ENCODE measurements around the gene IGSF9B.
A peak's percentile ranks its signal among the peaks of the same experiment; 100 is the strongest.

Gene IGSF9B

GRCh38 chr11:133953999-133954398, 2.8 kb downstream of the IGSF9B start:
- Histone ChIP-seq H3K9me3 (ENCODE audit: control insufficient read depth in 2 of 2, low read length in 2 of 2) (no peaks in the 10 kb centered on the region), H3K27ac (ENCODE audit: low read length) (peak overlapping the region; percentile 98), H3K36me3 (ENCODE audit: control insufficient read depth in 2 of 2, insufficient read depth in 2 of 2, low read length in 2 of 2) (peaks cover 0 to 3% of the 10 kb centered on the region in 2 donors), H3K27me3 (ENCODE audit: control insufficient read depth in 1 of 2, insufficient read depth in 2 of 2, low read length in 2 of 2) (peaks cover 0 to 2% of the 10 kb centered on the region in 2 donors), H3K4me3 (ENCODE audit: low read length in 2 of 2) (peak overlapping the region; percentile 26 to 71), H3K9ac (ENCODE audit: low read length in 2 of 2) (peak overlapping the region; percentile 96 to 98), H3K4me1 (ENCODE audit: control insufficient read depth, insufficient read depth, low read length) (peaks cover 87% of the 10 kb centered on the region)

DNA sequence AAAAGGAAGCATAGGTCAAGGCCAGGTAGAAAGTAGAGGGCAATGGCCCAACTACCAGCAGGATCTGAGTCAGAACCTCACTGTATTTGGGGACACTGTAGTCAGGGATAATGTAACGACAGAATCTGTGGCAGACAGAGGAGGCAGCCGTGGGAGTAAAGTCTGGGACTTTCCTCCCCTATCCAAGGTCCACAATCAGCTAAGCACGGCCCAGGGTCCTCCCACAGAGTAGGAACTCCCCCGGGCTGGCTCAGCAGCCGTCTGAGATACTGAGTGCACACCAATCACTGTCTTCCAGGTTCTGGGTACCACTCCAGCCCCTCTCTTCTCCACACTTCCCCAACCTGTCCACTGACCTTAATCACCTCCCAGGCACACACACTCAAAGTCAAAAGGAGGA, 3.2 kb downstream of the IGSF9B start:
- H3K4me3 ChIP-seq (ENCODE audit: low read length in 2 of 2) = peak overlapping the region in 1 of 2 donors; percentile 71
- no peaks in the 10 kb centered on the region for H3K9me3 ChIP-seq (ENCODE audit: control insufficient read depth in 2 of 2, low read length in 2 of 2)
- H3K9ac ChIP-seq (ENCODE audit: low read length in 2 of 2) = peak overlapping the region; percentile 42 to 96
- peaks cover 0 to 3% of the 10 kb centered on the region in 2 donors for H3K36me3 ChIP-seq (ENCODE audit: control insufficient read depth in 2 of 2, insufficient read depth in 2 of 2, low read length in 2 of 2)
- peak overlapping the region; percentile 98 for H3K27ac ChIP-seq (ENCODE audit: low read length)
- peaks cover 0 to 2% of the 10 kb centered on the region in 2 donors for H3K27me3 ChIP-seq (ENCODE audit: control insufficient read depth in 1 of 2, insufficient read depth in 2 of 2, low read length in 2 of 2)
- H3K4me1 ChIP-seq (ENCODE audit: control insufficient read depth, insufficient read depth, low read length) = peaks cover 87% of the 10 kb centered on the region

- Histone ChIP-seq H3K9me3 (ENCODE audit: control insufficient read depth in 2 of 2, low read length in 2 of 2) (no peaks in the 10 kb centered on the region), H3K27me3 (ENCODE audit: control insufficient read depth in 1 of 2, insufficient read depth in 2 of 2, low read length in 2 of 2) (peaks cover 0 to 2% of the 10 kb centered on the region in 2 donors), H3K4me1 (ENCODE audit: control insufficient read depth, insufficient read depth, low read length) (peaks cover 87% of the 10 kb centered on the region), H3K27ac (ENCODE audit: low read length) (peak overlapping the region; percentile 98), H3K9ac (ENCODE audit: low read length in 2 of 2) (peak overlapping the region; percentile 58 to 96), H3K4me3 (ENCODE audit: low read length in 2 of 2) (peak overlapping the region; percentile 50 to 71), H3K36me3 (ENCODE audit: control insufficient read depth in 2 of 2, insufficient read depth in 2 of 2, low read length in 2 of 2) (peaks cover 0 to 3% of the 10 kb centered on the region in 2 donors)
Observed at GRCh38 chr11:133952199-133953190, 4.3 kb downstream of the IGSF9B start.

DNA sequence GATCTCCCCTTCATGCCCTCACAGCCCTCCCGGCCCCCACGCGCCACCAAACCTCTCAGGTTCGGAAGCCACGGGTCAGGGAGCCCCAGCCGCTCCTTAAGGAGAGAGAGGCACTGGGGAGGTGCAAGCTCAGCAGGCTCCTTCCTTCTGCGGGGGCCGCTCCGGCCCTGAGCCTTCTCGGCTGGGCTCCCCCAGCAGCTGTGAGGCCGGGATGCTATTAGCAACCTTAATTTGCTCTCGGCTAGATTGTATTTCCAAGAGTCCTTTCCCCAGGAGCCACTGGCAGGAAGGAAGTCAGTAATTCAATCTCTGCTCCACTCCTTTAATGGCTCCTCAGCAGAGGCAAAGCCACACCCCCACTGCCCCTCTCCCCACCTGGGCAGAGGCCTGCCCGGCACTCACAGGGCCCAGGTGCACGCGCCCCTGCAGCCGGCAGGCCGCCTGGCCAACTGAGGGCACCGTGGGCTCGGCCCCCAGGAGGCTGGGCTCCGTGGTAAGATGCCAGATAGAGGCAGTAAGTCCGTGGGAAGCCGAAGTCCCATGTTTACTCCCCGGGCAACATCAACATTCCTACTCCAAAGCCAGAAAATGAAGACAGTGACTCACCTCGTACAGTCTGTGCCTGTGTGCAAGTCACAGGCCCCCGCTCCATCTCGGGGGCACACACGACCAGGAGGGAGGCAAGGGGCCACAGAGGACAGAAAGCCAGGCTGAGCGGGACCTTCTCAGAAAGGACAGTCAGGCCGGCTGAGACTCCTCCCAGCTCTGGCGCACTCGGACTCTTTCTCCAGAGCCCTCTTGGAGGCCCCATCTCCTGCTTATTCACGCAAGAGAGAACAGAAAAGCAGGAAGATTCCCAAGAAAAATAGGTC, 5.2 kb downstream of the IGSF9B start:
- peaks cover 91% of the 10 kb centered on the region for H3K4me1 ChIP-seq (ENCODE audit: control insufficient read depth, insufficient read depth, low read length)
- H3K36me3 ChIP-seq (ENCODE audit: control insufficient read depth in 2 of 2, insufficient read depth in 2 of 2, low read length in 2 of 2) = peaks cover 0 to 3% of the 10 kb centered on the region in 2 donors
- H3K9me3 ChIP-seq (ENCODE audit: control insufficient read depth in 2 of 2, low read length in 2 of 2) = no peaks in the 10 kb centered on the region
- H3K27me3 ChIP-seq (ENCODE audit: control insufficient read depth in 1 of 2, insufficient read depth in 2 of 2, low read length in 2 of 2) = peaks cover 0 to 2% of the 10 kb centered on the region in 2 donors
- peak overlapping the region; percentile 58 to 62 for H3K9ac ChIP-seq (ENCODE audit: low read length in 2 of 2)
- peak overlapping the region; percentile 50 to 71 for H3K4me3 ChIP-seq (ENCODE audit: low read length in 2 of 2)
- H3K27ac ChIP-seq (ENCODE audit: low read length) = peak overlapping the region; percentile 98

- H3K27me3 ChIP-seq (ENCODE audit: control insufficient read depth in 1 of 2, insufficient read depth in 2 of 2, low read length in 2 of 2) = peaks cover 0 to 2% of the 10 kb centered on the region in 2 donors
- H3K4me3 ChIP-seq (ENCODE audit: low read length in 2 of 2) = peak overlapping the region; percentile 50 to 71
- no peaks in the 10 kb centered on the region for H3K9me3 ChIP-seq (ENCODE audit: control insufficient read depth in 2 of 2, low read length in 2 of 2)
- peaks cover 0 to 3% of the 10 kb centered on the region in 2 donors for H3K36me3 ChIP-seq (ENCODE audit: control insufficient read depth in 2 of 2, insufficient read depth in 2 of 2, low read length in 2 of 2)
- H3K27ac ChIP-seq (ENCODE audit: low read length) = peak overlapping the region; percentile 98
- H3K9ac ChIP-seq (ENCODE audit: low read length in 2 of 2) = peak overlapping the region; percentile 55 to 62
- H3K4me1 ChIP-seq (ENCODE audit: control insufficient read depth, insufficient read depth, low read length) = peaks cover 97% of the 10 kb centered on the region
Observed at GRCh38 chr11:133950874-133951326, 5.9 kb downstream of the IGSF9B start.

GRCh38 chr11:133950421-133950820, 6.3 kb downstream of the IGSF9B start:
- H3K27ac ChIP-seq (ENCODE audit: low read length) = peak overlapping the region; percentile 98
- H3K36me3 ChIP-seq (ENCODE audit: control insufficient read depth in 2 of 2, insufficient read depth in 2 of 2, low read length in 2 of 2) = peaks cover 0 to 7% of the 10 kb centered on the region in 2 donors
- H3K9ac ChIP-seq (ENCODE audit: low read length in 2 of 2) = peak overlapping the region; percentile 42 to 62
- no peaks in the 10 kb centered on the region for H3K9me3 ChIP-seq (ENCODE audit: control insufficient read depth in 2 of 2, low read length in 2 of 2)
- peaks cover 100% of the 10 kb centered on the region for H3K4me1 ChIP-seq (ENCODE audit: control insufficient read depth, insufficient read depth, low read length)
- peaks cover 0 to 2% of the 10 kb centered on the region in 2 donors for H3K27me3 ChIP-seq (ENCODE audit: control insufficient read depth in 1 of 2, insufficient read depth in 2 of 2, low read length in 2 of 2)
- H3K4me3 ChIP-seq (ENCODE audit: low read length in 2 of 2) = peak overlapping the region in 1 of 2 donors; percentile 71

DNA sequence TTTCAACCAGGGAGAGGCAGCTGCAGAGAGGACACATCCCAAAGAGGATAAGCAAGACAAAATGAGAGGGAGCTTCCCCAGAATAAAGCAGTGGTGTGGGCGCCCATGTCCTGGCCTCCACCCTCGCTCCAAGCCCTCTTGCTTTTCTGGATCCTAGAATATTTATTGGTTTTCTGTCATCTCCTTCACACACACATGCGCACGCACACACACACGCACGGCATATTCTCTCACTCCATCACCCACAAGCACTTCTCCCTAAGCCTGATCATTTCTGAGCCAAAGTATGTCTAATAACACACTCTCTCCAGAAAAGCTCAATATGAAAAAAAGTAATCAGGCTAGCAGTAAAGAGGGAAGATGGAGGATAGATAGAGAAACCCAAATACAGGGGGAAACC, 7.6 kb downstream of the IGSF9B start:
- Histone ChIP-seq H3K4me1 (ENCODE audit: control insufficient read depth, insufficient read depth, low read length) (peaks cover 96% of the 10 kb centered on the region), H3K4me3 (ENCODE audit: low read length in 2 of 2) (no peak overlapping the region), H3K36me3 (ENCODE audit: control insufficient read depth in 2 of 2, insufficient read depth in 2 of 2, low read length in 2 of 2) (peaks cover 6 to 15% of the 10 kb centered on the region in 2 donors), H3K27ac (ENCODE audit: low read length) (peak overlapping the region; percentile 37), H3K9ac (ENCODE audit: low read length in 2 of 2) (no peak overlapping the region), H3K27me3 (ENCODE audit: control insufficient read depth in 1 of 2, insufficient read depth in 2 of 2, low read length in 2 of 2) (no peaks in the 10 kb centered on the region), H3K9me3 (ENCODE audit: control insufficient read depth in 2 of 2, low read length in 2 of 2) (no peaks in the 10 kb centered on the region)

DNA sequence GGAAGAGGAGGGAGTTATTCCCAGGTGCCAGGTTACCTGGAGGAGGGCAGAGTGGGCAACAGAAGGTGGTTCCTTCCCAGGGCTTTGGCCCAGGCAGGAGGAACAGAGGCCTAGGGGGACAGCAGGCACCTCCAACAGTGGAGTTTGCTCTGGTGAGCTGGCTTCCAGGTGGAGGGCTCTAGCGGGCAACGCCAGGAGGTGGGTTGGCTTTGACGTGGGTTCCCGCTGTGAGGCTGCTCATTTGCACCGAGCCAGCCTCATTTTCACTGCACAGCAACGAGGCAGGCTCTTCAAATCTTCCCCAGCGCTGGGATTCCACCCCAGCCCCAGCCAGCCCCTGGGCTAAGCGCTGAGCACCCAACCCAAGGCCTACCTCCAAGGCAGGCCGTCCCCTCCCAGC, 8.1 kb downstream of the IGSF9B start:
- Histone ChIP-seq H3K4me1 (ENCODE audit: control insufficient read depth, insufficient read depth, low read length) (peaks cover 92% of the 10 kb centered on the region), H3K9me3 (ENCODE audit: control insufficient read depth in 2 of 2, low read length in 2 of 2) (no peaks in the 10 kb centered on the region), H3K36me3 (ENCODE audit: control insufficient read depth in 2 of 2, insufficient read depth in 2 of 2, low read length in 2 of 2) (peaks cover 10 to 19% of the 10 kb centered on the region in 2 donors), H3K9ac (ENCODE audit: low read length in 2 of 2) (no peak overlapping the region), H3K27ac (ENCODE audit: low read length) (peak overlapping the region; percentile 37), H3K4me3 (ENCODE audit: low read length in 2 of 2) (no peak overlapping the region), H3K27me3 (ENCODE audit: control insufficient read depth in 1 of 2, insufficient read depth in 2 of 2, low read length in 2 of 2) (no peaks in the 10 kb centered on the region)

GRCh38 chr11:133947321-133947756, 9.4 kb downstream of the IGSF9B start:
- H3K9me3 ChIP-seq (ENCODE audit: control insufficient read depth in 2 of 2, low read length in 2 of 2) = no peaks in the 10 kb centered on the region
- peaks cover 10 to 27% of the 10 kb centered on the region in 2 donors for H3K36me3 ChIP-seq (ENCODE audit: control insufficient read depth in 2 of 2, insufficient read depth in 2 of 2, low read length in 2 of 2)
- peak overlapping the region in 1 of 2 donors; percentile 59 for H3K4me3 ChIP-seq (ENCODE audit: low read length in 2 of 2)
- peaks cover 81% of the 10 kb centered on the region for H3K4me1 ChIP-seq (ENCODE audit: control insufficient read depth, insufficient read depth, low read length)
- H3K27me3 ChIP-seq (ENCODE audit: control insufficient read depth in 1 of 2, insufficient read depth in 2 of 2, low read length in 2 of 2) = no peaks in the 10 kb centered on the region
- peak overlapping the region; percentile 67 for H3K27ac ChIP-seq (ENCODE audit: low read length)
- peak overlapping the region in 1 of 2 donors; percentile 6 for H3K9ac ChIP-seq (ENCODE audit: low read length in 2 of 2)
